Measurements from ENCODE around the gene KLF17.

The KLF17 gene

GRCh38 chr1:44118682-44119081 lies at the start of gene KLF17:
Gene KLF17 (plus strand): TSS chr1:44118821. CDS start chr1:44118908, 87 bp downstream.
- no peak for DNase-seq (ENCODE audit: low spot score)

DNA sequence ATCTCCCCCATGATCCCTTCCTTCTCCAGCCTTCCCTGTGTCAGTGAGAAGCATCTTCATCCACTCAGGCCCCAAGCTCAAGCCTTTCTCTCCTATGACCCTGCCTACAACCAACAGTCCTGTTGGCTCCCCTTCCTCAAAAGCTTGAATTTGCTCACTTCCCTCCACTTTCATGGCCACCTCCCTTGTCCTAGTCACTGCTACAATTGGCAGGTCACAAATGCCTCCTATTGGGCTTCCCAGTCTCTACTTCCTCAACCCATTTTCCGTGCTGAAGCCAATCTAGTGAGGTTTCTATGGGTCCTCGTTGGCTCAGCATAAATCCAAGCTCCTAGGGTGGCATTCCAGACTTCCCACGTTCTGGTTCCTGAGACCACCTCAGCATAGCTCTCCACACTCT lies 47.2 kb upstream of the KLF17 start:
- no peak for DNase-seq (ENCODE audit: low spot score)

DNA sequence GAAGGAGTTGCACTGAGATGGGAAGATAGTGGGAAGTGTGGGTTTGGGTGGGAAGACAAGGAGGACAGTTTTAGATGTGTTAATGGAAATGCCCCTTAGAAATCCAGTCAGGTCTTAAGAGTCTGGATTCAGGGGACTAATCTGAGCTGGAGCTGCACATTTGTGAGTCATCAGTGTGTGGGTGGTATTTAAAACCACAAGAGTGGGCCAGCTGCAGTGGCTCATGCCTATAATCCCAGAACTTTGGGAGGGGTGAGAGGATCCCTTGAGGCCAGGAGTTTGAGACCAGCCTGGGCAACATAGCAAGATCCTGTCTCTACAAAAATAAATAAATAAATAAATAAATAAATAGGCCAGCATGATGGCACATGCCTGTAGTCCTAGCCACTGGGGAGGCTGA lies 46.4 kb upstream of the KLF17 start:
- no peak for DNase-seq (ENCODE audit: low spot score)

DNA sequence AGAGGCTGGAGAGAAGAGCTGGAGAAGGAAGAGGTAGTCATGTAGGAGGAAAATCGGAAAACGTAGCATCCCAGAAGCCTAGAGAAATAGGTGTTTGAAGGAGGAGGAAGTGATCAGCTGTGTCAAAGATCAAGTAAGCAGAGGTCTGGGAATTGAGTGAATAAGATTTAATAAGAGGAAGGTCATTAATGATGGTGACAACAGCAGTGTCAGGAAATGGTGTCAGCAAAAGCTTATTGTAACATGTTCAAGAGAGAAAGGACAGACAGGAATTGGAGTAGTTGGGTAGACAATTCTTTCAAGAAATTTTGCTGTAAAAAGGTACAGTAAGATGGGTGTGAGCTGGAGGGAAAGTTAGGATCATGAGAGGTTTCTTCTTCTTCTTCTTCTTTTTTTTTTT lies 45.8 kb upstream of the KLF17 start:
- DNase-seq (ENCODE audit: low spot score), result no peak

- DNase-seq (ENCODE audit: low spot score), result no peak
Measured at GRCh38 chr1:44073528-44073927, 45.1 kb upstream of the KLF17 start.

DNA sequence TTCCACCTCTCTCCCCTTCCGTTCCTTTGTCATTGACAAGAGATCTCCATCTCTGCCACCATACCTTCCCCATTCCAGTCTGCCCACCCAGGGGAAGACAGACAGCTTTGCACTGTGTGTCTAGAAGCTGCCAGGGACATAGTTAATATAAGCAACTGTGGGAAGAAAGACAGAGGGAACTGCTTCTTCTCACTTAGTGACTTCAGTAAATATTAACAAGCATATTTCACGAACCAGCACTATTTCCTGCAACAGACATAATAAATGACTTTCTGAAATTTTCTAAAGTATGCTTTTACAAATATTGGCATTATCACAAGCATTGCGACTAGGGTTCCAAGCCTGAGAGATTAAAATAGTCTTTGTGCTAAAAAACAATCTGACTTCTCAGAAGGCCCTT lies 44.2 kb upstream of the KLF17 start:
- DNase-seq (ENCODE audit: low spot score), result no peak

GRCh38 chr1:44076066-44076465 lies 42.6 kb upstream of the KLF17 start:
- DNase-seq (ENCODE audit: low spot score), result no peak

GRCh38 chr1:44077421-44077820 lies 41.2 kb upstream of the KLF17 start:
- DNase-seq (ENCODE audit: low spot score), result no peak

DNA sequence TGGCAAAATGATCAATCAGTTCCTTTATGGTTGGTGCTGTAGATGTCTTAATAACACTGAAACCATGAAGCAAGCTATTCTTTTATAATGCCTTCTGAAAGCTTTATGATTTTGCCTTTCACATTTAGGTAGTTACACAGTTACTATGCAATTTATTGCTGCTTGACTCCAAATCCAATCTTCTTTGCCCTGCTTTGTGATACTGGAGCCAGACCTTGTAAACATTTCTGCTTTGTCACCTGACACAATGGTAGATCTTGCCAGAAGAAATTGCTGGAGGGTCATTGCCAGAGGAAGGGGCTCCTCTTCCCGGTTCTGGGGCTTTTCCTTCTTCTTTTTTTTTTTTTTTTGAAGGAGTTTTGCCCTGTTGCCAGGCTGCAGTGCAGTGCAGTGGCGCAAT lies 40.5 kb upstream of the KLF17 start:
- no peak for DNase-seq (ENCODE audit: low spot score)

DNA sequence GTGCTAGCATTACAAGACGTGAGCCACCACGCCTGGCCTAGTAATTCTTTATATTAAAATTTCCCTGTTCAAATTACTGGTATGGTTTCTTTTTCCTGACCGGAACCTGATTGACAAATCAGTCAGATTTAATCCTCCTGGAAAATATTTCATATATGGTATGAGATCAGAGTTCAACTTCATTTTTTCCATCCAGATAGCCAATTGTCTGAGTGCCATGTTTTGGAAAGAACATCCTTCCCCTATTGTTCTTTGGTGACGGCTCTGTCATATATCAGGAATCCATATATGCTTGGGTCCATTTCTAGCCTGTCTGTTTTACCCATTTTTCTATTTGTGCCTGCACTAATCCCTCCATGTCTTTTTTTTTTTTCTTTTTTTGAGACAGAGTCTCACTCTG lies 39.1 kb upstream of the KLF17 start:
- no peak for DNase-seq (ENCODE audit: low spot score)

- DNase-seq (ENCODE audit: low spot score), result no peak
Measured at GRCh38 chr1:44084998-44085675, 33.5 kb upstream of the KLF17 start.

DNA sequence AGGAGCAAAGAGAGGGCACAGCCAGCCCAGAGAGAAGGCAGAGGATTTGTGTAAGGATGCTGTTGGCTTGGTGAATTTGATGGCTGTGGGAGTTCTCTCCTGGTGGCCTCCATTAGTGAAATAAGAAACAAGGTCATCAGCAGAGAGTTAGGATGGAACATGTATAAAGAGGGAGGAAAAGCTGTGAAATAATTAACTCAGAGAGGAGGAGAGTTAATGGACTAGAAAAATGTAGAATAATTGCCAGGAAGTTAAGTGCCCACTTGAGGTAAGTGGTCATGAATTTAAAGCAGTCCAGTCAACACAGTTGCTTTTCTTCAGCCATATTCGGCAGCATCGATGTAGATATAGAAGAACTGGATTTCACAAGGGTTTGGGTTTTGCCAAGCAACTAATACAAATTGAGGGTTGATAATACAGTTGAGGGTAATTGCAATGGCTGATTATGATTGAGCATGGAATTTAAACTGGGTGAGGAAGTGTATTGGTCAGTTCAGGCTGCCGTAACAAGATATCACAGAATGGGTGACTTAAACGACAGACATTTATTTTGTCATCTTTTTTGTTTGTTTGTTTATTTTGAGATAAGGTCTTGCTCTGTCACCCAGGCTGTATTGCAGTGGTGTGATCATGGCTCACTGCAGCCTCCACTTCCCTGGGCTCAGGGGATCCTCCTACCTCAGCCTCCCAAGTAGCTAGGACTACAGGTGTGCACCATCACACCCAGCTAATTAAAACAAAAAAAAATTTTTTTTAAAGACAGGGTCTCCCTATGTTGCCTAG lies 31.7 kb upstream of the KLF17 start:
- no peak for DNase-seq (ENCODE audit: low spot score)

- DNase-seq (ENCODE audit: low spot score), result no peak
Measured at GRCh38 chr1:44089371-44090048, 29.1 kb upstream of the KLF17 start.

DNA sequence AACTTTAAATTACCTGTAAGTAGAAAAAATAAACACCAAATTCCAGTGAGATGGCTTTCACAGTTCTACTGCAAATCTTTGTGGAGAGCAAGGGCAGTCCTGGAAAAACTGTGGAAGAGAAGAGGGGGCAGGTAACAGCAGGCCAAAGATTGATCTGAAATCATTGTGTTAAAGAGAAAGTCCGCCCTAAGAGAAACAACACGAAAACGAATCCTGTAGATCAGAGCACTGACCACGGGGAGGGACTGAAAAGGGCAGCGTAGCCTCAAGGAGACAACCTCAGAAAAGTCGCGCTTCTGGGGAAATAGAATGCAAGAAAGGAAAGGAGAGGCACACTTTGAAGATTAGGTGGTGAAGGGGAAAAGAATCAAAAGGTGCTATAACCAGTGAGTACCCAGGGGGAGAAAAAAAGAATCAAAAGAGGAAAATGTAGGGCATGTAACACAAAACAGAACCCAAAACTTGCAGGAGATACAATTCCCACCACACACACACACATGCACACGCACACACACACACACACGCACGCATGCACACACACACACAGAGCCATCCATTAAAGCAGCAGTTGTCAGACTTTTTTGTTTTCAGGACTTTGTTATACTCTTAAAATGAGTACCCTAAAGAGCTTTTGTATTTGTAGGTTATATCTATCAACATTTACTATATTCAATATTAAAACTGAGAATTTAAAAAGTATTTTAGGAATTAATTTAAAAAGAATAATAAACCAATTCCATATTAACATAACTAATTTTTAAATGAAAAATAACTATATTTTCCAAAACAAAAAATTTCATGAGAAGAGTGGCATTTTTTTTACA lies 28.0 kb upstream of the KLF17 start:
- no peak for DNase-seq (ENCODE audit: low spot score)

- no peak for DNase-seq (ENCODE audit: low spot score)
Measured at GRCh38 chr1:44094047-44094446, 24.6 kb upstream of the KLF17 start.

DNA sequence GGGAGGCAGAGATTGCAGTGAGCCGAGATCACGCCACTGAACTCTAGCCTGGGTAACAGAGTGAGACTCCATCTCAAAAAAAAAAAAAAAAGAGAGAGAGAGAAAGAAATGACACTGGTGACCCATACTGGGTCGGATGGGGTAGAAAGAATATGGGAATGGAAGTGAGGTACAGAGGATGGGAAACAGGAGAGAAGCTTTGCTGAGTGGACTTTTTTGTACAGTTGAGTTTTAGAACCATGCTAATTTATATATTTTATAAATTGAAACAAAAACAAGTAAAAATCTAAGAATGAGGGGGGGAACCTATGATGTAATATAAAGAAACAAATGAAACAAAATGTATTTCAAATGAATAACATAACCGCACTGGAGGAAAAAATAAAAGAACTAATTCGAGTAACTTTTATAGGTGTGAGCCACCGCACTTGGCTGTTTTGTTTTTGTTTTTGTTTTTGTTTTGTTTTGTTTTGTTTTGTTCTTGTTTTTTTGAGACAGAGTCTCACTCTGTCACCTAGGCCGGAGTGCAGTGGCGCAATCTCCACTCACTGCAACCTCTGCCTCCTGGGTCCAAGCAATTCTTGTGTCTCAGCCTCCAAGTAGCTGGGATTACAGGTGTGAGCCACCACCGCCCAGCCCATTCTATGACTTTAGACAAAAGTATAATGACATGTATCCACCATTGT lies 18.3 kb upstream of the KLF17 start:
- DNase-seq (ENCODE audit: low spot score), result no peak

- no peak for DNase-seq (ENCODE audit: low spot score)
Measured at GRCh38 chr1:44101328-44101727, 17.3 kb upstream of the KLF17 start.

DNA sequence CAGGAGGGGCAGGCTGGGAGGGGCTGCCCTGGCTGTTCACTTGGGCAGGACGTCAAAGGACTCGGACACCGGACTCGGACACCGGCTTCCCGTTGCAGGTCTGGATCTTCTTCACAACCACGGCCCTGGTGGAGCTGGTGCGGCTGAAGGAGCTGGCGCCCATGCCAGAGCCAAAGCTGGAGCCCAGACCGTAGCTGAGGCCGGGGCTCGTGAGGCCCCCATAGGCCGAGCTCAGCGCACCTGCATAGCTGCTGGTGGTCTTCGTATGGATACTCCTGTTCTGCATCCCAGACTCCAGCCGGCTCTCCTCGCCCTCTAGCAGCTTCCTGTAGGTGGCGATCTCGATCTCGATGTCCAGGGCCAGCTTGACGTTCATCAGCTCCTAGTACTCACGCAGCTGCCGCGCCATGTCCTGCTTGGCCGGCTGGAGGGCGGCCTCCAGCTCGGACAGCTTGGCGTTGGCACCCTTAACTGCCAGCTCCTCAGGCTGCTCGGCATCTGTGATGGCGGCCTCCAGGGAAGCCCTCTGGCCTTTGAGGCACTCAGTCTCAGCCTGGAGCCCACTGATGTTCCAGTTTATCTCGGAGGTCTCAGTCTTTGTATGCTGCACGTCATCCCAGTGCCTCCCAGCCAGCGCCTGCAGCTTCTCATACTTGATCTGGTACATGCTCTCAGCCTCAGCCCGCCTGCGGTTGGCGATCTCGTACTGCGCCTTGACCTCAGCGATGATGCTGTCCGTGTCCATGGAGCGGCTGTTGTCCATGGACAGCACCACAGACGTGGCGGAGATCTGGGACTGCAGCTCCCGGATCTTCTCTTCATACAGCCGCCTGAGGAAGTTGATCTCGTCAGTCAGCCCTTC lies 15.1 kb upstream of the KLF17 start:
- no peak for DNase-seq (ENCODE audit: low spot score)

- no peak for DNase-seq (ENCODE audit: low spot score)
Measured at GRCh38 chr1:44105810-44106209, 12.8 kb upstream of the KLF17 start.

DNA sequence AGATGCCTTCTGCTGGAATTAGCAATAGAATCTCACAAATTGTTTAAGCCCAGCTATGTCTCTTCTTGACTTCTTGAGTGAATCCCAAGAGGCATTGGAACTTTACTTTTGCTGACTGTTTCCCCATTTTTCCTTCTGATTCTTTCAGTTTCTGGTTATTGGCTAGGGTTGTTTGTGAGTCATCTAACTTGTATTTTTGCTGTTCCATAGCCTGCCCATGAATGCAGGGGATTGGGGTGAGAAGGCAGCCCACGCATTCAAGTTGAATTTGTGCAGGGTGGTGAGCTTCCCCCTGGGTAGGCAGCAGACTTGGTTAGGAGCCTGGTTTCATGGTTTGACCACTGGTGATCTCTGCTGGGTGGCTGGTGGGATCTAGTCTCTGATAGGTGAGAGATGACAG lies 10.4 kb upstream of the KLF17 start:
- no peak for DNase-seq (ENCODE audit: low spot score)

DNA sequence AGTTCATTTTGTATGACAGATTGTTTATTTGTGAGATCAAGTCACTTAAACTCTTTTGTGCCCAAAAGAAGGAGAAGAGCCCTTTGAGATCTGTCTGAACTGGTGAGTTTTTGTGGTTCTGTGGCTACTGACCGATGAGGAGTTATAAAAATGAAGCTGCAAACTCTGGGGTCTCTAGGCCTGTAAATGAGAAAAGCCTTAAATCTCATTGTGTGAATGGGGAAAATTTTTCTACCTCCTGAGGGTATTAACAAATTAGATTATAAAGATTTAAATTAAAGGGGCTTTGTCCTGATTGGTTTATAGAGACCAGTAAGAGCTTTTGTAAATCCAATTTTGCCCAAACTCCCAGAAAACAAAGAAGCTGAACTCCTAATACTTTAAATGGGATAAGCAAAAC lies 9.7 kb upstream of the KLF17 start:
- DNase-seq (ENCODE audit: low spot score), result no peak
